NCI-H2196 (cell line): Measurements from ENCODE around the gene GLT8D2.
"Not testable (repeated sequence)": the region's sequence is repeated elsewhere in the genome, so short reads cannot be mapped to it uniquely, and the experiment has no call there.

Source experiments
- DNase-seq: peaks from one replicate; lab custom pipeline; 2025; ENCODE audit not compliant: unreplicated experiment; lab: John Stamatoyannopoulos, UW

GLT8D2 gene

DNA sequence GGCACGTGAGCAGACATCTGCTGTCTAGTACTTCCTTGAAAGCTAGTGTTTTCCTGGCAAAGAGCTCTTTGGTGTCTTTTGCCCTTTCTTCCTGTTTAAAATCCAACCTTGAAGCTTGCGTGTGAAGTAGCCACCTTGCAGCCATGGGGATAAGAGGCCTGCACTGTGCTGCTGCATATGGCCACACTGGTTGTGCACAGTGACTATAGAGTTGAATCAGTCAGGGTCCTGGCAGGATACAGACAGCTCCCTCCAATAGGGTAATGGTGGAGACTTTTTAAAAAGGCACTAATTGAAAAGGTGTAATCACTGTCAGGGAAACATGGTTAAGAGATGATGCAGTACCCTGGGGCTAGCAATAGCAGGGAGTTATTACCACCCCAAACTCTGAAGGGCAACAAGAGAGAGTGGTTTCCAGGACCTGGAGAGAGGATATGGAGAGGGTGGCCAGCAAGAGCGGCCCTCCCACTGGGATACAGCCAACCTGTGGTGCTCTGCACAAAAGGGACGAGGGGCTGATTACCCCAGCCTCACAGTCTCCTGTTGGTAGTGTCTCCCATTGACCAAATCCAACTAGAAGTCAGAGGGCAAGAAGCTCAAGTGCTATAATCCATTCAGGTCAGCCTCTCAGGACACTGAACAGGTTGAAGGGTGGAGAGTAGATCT is 4.8 kb upstream of the GLT8D2 start:
- DNase-seq: no peak

- DNase-seq: no peak
Measured at GRCh38 chr12:104050436-104050835, 449 bp upstream of the GLT8D2 start.

DNA sequence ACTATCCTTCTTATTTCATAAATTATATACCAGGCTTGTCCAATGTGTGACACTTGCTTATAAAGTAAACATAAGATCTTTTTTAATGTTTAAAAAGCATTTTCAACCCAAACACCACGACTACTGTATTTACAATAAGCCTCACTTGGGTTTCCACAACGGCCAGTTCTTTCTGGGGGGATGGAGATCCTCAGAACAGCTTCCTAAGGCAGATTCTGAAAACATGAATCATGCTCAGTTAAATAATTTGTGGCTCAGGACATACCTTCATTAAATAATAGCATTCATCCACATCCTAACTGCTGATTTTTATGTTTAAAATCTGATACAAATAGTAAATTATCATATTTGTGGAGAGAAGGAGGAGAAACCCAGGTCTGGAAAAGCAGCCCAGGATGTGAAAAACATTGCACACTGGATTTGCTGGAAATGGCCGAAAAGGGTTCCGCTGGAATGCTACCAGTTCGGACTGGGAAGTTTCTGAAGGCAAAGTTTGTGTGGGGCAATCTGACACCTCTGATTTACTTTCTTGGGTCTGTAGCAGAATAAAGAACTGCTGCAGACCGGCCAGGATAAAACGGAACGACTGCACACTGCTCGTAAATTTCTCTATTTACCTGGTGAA is 597 bp downstream of the GLT8D2 start:
- no peak for DNase-seq

DNA sequence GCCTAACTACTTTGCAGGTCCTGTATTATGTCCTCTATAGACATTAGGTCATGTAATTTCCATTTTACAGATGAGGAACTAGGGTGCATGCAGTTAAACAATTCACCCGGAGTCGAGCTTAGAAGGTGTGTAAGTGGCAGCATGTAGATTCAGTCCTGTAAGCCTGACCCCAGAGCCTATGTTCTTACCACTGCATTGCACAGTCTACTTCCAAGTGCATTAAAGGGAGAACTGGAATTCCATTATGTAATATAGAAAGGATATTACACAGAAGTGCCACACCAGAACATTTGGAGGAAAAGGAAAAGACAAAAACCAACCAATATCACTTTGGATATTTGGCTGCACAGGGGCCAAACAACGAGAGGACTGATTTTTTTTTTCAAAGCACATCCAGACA is 1.2 kb downstream of the GLT8D2 start:
- no peak for DNase-seq

DNA sequence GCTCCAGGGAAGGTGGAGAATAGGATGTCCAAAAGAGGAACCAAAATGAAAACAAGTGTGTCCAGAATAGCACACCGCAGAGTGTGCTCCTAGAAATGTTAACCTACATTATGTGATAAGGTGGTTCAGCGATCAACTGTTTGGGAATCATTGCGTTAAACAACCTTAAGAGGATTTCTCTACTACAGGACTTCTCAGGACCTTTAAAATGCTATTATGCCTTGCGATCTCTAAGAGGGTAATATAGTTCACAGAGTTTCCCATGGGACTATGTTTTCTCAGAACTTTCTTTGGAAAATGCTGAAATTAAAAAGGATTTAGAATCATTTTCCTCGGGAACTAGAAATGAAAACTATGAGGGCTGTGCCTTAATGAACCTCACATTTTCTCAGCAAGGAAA is 1.8 kb downstream of the GLT8D2 start:
- no peak for DNase-seq

GRCh38 chr12:104046306-104046705 is 3.7 kb downstream of the GLT8D2 start:
- DNase-seq: no peak

GRCh38 chr12:104044158-104044557 is 5.8 kb downstream of the GLT8D2 start:
- DNase-seq: no peak

GRCh38 chr12:104042580-104042979 is 7.4 kb downstream of the GLT8D2 start:
- DNase-seq: no peak

- not testable (repeated sequence) for DNase-seq
Measured at GRCh38 chr12:104039769-104040168, 10.2 kb downstream of the GLT8D2 start.

DNA sequence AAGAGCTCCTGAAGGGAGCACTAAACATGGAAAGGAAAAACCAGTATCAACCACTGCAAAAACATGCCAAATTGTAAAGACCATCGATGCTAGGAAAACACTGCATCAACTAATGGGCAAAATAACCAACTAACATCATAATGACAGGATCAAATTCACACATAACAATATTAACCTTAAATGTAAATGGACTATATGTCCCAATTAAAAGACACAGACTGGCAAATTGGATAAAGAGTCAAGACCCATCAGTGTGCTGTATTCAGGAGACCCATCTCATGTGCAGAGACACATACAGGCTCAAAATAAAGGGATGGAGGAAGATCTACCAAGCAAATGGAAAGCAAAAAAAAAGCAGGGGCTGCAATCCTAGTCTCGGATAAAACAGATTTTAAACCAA is 13.8 kb downstream of the GLT8D2 start:
- not testable (repeated sequence) for DNase-seq

DNA sequence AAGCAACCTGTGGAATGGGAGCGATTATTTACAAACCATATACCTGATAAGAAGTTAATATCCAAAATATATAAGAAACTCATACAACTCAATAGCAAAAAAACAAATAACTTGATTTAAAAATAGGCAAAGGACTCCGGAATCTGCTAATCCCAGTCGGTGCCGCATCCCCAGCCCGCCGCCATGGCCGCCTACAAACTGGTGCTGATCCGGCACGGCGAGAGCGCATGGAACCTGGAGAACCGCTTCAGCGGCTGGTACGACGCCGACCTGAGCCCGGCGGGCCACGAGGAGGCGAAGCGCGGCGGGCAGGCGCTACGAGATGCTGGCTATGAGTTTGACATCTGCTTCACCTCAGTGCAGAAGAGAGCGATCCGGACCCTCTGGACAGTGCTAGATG is 19.4 kb downstream of the GLT8D2 start:
- DNase-seq: not testable (repeated sequence)

DNA sequence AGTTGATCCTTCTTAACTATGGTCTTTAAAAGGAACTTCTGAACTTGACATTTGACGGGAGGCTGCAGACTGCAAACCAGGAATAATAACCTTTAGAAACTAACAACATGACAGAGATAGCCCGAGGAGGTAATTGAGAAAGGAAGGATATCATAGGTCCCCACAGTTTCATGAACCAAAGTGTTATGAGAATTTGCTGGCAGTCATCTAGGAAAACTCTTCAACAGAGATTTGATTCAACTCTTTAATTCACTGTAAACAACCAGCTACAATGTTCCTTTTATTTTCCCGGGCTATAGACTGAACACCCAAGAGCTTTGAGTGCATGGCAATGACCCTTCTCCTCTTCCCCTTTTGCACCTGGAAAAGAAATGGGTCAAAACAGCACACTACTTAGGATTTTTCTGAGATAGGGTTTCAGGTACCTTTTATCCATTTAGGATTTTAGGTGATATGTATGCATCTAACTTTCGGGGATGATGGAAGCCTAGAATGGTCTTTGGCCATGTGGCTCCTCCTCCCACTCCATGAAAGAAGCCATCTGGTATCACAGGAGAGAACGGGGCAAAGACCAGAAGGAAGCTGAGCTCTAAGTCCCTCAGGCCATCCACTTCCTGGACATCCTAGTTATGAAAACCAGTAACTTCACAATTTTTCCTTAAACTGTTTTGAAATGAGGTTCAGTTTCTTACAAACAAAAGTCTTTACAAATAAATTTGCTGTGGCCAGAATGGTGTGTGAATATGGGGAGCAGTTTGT is 23.0 kb downstream of the GLT8D2 start:
- no peak for DNase-seq

DNA sequence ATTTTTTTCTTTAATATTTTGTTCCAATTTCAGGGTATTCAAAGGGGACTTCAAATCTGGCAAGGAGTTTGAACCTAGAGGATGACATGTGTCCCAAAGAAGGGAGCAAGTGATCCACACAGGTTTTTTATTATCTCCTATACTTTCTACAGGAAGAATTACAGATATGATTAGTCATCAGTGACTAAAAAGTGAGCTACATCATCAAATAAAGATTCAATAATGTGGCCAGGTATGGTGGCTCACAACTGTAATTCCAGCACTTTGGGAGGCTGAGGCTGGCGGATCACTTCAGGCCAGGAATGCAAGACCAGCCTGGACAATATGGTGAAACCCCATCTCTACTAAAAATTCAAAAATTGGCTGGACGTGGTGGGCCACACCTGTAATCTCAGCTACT is 24.2 kb downstream of the GLT8D2 start:
- no peak for DNase-seq

GRCh38 chr12:104024348-104024747 is 25.6 kb downstream of the GLT8D2 start:
- no peak for DNase-seq

DNA sequence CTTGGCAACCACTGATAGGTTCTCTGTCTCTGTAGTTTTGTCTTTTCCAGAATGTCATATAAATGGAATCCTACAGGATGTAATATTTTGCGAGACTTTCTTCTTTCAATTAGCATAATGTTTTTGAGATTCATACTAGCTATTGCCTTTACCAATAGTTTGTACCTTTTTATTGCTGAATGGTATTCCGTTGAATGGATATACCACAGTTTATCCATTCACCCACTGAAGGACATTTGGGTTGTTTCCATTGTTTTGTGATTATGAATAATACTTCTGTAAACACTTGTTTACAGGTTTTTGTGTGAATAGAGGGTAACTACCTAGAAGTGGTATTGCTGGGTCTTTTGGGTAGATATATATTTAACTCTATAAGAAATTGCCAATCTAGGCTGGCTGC is 26.3 kb downstream of the GLT8D2 start:
- DNase-seq: no peak

DNA sequence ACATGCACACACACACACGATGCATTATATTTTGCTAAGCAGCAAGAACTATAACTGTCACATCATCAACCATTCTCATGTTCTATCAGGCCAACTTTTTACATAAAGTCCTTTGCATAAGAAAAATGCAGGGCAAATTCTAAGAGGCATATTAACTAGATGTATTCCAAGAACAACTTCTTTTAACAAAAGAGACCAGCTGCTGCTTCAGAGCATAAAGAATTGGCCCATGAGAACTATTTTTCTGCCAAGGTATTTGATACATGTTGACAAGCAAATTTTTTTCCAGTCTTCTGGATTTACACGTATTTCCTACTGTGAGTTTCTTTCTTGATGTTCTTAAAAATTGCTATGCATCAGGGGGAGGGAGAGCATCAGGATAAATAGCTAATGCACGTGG is 27.2 kb downstream of the GLT8D2 start:
- DNase-seq: no peak

DNA sequence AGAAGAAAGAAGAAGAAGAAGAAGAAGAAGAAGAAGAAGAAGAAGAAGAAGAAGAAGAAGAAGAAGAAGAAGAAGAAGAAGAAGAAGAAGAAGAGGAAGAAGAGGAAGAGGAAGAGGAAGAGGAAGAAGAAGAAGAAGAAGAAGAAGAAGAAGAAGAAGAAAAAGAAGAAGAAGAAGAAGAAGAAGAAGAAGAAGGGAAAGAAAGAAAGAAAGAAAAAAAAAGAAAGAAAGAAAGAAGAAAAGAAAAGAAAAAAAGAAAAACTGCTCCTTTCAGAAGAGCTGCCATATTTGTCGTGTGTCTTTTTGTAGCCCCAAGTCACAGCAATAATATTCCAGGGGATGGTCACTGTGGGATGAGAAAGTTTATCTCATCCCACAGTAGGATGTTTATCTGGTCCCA is 28.1 kb downstream of the GLT8D2 start:
- DNase-seq: not testable (repeated sequence)

DNA sequence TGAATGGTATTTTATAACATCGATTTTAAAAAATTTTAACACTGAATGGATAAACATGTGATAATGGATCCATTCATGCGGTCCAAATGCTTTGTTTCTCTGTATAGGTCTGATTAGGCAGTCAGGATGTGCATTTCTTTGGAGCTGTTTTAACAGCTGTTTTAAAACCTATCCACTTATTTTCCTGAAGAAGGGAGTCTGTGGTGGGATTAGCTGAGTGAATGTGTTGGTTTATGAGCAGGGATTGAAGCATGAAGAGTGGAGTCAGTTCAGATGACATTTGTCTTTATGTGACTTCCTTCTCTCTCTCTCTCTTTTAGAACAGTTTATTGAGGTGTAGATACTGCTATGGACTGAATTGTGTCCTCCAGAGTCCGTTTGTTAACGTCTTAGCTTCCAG is 37.7 kb downstream of the GLT8D2 start:
- DNase-seq: no peak

DNA sequence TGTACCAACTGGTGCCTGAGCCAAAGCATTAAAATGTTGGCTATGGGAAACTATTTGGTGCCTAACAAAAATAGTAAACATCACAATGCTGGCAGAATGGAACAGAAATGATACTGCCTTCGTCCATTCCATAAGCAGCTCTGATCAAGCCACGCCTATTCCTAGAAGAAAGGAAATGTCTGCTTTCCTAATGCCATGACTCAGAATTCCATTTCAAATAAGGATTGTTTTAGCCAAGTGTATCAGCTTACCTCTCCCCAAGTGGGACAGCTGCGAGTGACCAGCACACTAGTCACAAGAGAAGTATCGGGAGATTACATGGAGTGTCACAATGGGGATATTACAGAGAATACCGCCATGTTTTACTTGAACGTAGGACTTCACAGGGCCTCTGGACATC is 38.7 kb downstream of the GLT8D2 start:
- no peak for DNase-seq

DNA sequence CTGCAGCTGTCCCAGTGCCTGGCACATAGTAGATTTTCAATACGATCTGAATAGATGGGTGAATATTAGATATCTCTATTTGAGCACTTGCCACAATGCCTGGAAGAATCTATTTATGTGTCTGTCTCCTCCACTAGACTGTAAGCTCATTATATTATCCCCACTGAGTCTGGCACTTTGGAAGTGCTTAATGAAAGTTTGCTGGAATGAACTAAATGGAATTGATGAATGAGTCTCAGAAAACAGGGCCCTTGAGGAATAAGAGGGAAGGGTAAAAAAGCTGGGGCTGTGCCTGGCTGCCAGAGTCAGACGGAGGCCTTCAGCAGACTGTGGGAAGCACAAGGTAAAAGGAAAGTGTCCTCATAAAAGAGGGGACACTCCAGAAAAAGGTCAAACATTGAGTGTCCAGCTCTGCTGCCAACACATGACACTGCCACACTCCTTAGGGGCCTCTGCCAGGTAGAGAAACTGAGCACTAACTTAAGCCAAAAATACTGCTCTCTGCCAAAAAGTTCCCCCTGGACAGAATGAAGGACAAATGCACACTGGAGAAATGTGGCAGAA is 39.3 kb downstream of the GLT8D2 start:
- DNase-seq: no peak

DNA sequence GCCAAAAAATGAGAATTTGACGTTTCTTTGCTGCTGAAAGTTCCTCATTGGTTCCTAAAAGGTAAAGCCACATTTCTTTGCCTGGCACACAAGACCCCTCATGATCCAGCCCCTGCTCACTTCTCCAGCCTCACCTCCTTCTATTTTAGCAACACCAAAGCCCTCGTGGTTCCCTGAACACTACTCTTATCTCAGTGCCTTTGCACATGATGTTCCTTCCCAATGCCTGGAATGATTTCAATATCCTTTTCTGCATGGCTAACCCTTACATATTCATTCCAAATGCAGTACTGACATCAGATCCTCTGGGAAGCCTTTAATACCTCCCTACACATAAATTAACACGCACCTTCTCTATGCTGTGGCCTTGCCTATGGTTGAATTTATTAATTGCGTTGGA is 39.9 kb downstream of the GLT8D2 start:
- DNase-seq: no peak

GRCh38 chr12:104006929-104007328 is 43.1 kb downstream of the GLT8D2 start:
- no peak for DNase-seq
